Epithelial cell of esophagus (primary cell): ENCODE data around the gene MGRN1.

Source experiments
- DNase-seq: peaks from one replicate; pipeline ENCODE4 v3.0.0; 2010; ENCODE audit warnings: low read depth
- H3K4me3 ChIP-seq: 2 replicates; pipeline ENCODE4 v1.5.1; 2011; ENCODE audit warnings: mild to moderate bottlenecking, low read length, control low read depth
- TF ChIP-seq, protein P1 (sequence below): IDR thresholded peaks from 2 replicates; pipeline ENCODE4 v1.5.1; 2011; ENCODE audit warnings: low read depth, mild to moderate bottlenecking, low read length, control low read depth, inconsistent platforms; ENCODE audit not compliant: insufficient read depth; ENCODE audit errors: missing control alignments

The MGRN1 gene

GRCh38 chr16:4616047-4616811, 8.4 kb upstream of the MGRN1 start:
- DNase-seq = peak; percentile 100
- TF ChIP-seq, protein P1, sequence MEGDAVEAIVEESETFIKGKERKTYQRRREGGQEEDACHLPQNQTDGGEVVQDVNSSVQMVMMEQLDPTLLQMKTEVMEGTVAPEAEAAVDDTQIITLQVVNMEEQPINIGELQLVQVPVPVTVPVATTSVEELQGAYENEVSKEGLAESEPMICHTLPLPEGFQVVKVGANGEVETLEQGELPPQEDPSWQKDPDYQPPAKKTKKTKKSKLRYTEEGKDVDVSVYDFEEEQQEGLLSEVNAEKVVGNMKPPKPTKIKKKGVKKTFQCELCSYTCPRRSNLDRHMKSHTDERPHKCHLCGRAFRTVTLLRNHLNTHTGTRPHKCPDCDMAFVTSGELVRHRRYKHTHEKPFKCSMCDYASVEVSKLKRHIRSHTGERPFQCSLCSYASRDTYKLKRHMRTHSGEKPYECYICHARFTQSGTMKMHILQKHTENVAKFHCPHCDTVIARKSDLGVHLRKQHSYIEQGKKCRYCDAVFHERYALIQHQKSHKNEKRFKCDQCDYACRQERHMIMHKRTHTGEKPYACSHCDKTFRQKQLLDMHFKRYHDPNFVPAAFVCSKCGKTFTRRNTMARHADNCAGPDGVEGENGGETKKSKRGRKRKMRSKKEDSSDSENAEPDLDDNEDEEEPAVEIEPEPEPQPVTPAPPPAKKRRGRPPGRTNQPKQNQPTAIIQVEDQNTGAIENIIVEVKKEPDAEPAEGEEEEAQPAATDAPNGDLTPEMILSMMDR = peak; percentile 18
- H3K4me3 ChIP-seq = peak overlapping the region; percentile 74

- DNase-seq = no peak
- TF ChIP-seq, protein P1 = no peak
- no peak overlapping the region for H3K4me3 ChIP-seq
These were observed 6.7 kb upstream of the MGRN1 start for GRCh38 chr16:4617880-4618279.

DNA sequence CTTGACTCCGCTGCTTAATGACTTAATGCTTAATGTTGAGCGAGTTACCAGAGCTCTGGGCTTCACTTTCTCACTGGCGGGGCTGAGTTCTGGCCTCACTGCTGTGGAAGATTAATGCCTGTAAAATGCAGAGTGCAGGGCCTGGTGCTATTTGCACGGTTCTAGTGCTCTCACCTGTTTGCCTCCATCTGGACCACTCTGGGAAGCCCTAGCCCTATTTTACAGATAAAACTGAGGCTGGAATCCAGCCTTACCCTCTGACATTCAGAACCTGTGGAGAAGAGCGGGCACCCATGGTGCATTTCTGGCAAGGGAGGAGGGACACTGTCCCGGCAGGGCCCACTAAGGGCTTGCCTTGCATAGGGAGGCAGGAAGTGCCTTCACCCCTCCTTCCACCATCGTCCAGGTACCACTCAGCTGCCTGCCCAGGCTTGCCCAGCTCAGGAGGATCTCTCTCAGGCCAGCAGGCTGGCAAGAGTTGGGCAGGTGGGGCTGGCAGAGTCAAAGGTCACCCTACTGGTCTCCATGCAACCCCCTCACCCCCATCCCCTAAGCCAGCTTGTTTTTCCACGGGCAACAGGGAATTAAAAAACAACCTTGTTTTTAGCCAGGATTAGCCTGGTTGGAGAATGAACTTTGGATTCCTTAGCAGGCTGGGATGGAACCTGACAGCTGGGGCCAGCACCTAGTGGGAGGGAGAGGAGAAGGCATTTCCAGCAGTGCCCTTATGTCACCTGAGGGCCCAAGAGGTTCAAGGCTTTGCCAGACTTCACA, 5.8 kb upstream of the MGRN1 start:
- peak; percentile 62 for DNase-seq
- H3K4me3 ChIP-seq = no peak overlapping the region

GRCh38 chr16:4623593-4623992, 1.0 kb upstream of the MGRN1 start:
- H3K4me3 ChIP-seq = no peak overlapping the region
- TF ChIP-seq, protein P1 = no peak
- DNase-seq = no peak

More for the DNA sequence above, 5.8 kb upstream of the MGRN1 start:
- TF ChIP-seq, protein P1 = no peak

DNA sequence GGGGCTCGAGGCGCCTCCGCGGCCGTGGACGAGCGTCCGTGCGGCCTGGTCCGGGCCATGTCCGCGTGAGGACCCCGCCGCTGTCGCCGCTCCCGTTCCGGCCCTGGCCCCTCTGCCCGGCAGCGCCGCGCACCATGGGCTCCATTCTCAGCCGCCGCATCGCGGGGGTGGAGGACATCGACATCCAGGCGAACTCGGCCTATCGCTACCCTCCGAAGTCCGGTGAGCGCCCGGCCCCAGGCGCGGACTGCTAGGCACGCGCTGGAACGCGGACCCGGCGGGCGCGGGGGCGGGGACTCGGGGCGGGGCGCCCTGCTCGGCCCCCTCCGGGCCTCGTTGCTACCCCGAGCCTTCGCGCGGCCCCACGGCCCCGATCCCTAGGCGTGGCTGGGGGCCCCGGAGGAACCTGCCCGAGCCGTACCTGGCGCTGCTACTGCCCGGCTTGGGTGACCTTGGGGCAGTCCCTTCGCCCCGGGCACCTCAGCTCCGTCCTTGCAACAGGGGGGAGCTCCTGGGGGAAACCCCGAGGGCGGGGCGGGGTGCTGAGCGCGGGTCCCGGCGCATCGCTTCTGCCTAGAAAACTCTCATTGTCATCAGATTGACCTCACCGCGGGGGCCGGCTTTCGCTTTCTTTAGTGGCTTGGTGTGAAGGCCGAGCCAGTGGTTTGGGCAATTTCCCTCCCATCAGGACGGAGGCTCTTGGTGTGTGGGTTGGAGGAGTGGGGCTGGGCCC, 367 bp downstream of the MGRN1 start:
- peak overlapping the region; percentile 84 for H3K4me3 ChIP-seq
- TF ChIP-seq, protein P1 = no peak
- DNase-seq = peak; percentile 45

DNA sequence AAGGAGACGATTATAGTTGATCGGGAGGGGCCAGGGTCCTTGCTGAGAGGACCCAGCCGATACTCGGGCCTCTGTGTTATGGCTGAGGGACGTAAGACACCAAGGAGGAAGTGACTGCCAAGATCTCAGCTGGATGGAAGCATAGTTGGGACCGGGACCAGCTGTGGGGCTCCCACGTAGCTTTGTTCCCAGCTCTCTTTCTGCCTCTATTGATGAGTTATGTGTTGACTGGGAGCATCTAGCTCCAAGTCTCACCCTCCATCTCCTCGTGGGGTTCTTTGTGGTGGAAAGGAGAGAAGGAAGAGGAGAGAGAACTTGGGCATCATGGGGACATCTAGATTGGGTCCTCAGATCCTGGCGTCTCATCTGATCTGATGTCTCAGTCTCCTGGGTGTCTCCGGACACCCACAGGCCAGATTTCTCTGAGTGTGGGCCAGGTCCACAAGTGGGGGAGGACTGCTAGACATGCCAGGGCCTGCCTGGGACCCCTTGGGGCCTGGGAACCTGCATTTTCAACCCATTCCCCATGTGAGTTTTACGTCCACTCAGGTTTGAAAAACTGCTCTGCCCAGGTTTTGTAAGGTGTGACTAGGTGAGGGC, 1.0 kb downstream of the MGRN1 start:
- TF ChIP-seq, protein P1 = no peak
- peak overlapping the region; percentile 84 for H3K4me3 ChIP-seq
- no peak for DNase-seq
